HG03108 (cell line): ENCODE data around the gene RBM15.

ENCODE experiments used
- ATAC-seq: cut with Tn5 transposase; IDR thresholded peaks from one replicate; pipeline ENCODE4 v1.9.1; 2021; ENCODE audit warnings: moderate library complexity; ENCODE audit not compliant: unreplicated experiment

Gene RBM15

GRCh38 chr1:110350360-110350759 lies 11.2 kb downstream of the RBM15 start:
- no peak for ATAC-seq

DNA sequence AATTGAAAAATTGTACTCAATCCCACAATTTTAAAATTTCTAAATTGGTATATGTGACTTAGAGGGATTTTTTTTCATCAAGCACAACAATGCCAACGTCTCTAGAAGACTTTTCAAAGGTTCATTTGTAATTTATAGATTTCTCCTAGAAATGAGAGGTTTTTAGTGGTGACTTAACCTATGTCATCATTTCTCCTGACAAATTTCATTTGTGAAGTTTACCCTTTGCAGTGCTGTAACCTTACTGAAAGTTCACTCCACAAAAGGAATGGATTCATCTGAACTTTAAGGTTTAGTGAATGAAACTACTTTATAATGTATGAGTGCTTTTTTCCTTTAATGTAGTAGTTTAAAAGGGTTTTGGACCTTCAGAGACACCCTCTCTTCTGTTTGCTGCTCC lies 16.1 kb downstream of the RBM15 start:
- ATAC-seq: no peak

DNA sequence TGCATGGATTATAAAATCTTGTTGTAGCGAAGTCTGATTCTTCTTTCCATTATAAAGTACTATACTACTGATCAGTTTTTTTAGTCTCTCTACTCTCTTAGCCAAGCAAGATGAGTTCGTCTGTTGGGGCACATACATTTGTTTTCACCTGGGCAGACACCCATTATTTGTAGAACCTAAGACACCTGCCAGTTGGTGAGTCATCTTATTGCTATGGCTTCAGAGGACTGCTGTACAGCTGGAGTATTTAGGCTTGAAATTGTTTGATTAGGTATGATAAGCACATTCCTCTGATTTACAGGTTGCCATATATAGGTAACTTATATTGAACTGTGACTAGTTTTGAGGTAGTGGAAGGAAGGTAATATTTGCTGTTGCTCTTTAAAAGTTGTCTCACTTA lies 17.2 kb downstream of the RBM15 start:
- no peak for ATAC-seq

DNA sequence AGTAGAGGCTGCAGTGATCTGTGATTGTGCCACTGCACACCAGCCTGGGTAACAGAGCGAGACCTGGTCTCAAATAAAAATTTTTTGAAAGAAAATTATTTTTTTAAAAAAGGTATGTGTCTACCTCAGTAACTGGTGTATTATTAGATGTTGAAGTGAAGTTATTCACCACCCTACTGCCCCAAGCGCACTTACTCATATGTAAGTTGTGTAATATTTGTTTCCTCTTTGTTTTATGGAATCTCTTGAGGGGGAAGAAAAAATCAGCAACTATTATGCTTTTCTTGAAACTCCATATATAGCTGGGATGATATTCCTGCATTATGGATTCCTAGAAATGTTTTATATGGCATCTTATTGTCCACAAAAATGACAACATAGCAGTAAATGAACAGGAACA lies 21.3 kb downstream of the RBM15 start:
- no peak for ATAC-seq

DNA sequence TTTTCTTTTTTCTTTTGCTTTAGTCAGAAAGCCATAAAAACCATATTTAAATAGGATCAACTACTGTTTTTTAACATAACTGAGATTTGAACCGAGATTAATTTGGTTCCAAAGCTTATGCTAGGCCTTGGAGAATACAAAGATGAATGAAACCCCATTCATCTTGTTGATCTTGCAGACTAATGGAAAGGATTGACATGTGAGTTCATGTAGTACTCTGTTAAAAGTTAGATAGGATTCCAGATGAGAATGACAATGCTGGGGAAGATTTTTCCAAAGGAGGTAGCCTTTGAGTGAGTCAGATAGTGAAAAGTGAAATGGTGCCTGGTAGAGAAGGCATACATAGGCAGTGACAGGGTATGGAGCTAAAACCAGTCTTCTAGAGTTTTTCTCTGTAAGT lies 22.7 kb downstream of the RBM15 start:
- ATAC-seq: no peak

- no peak for ATAC-seq
These were observed 25.0 kb downstream of the RBM15 start for GRCh38 chr1:110364221-110364620.

DNA sequence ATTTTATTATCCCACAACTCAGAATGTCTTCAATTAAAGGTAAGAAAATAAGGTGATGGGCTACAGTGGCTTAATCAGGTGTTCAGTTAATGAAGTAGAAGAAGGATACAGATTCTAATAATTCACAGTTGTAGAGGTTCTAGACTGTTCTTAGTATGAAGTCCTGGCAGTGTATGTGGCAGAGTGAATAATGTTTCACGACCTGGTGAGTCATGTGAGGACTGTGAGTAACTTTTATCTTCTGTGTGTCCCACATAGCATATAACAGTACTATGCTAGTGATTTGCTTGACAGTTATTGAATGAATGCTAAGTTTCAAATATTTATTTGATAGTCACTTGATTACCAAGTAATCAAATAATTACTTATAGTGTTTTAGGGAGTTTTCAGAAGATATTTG lies 31.6 kb downstream of the RBM15 start:
- no peak for ATAC-seq

- ATAC-seq: no peak
These were observed 36.3 kb downstream of the RBM15 start for GRCh38 chr1:110375490-110375889.

DNA sequence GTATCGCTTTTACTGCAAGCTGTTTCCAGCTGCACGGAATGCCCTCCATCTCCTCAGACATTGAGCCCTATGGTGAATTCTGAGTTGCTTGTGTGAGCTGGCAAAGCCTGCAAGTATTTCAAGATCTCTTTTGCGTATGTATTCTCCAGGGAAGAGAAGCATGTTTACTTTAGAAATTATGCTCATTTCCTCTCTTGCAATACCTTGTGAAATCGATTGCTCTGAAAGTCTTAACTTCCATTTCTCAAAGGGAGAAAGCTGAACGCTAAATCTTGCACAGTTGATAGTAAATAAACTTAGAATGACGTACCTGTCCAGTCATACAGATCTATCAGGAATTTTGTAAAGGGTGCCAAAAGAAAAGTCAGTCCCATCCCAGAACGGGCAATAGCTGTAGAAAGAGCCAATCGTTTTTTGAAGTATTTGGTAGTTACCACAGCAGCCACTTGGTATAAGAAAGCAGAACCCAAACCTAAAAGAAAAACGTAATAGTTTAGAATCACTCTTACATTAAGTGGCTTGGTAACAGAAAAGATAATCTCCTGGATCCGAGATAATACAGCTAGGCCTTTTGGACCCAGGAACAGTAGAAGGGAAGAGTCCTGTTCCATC lies 41.6 kb downstream of the RBM15 start:
- no peak for ATAC-seq

DNA sequence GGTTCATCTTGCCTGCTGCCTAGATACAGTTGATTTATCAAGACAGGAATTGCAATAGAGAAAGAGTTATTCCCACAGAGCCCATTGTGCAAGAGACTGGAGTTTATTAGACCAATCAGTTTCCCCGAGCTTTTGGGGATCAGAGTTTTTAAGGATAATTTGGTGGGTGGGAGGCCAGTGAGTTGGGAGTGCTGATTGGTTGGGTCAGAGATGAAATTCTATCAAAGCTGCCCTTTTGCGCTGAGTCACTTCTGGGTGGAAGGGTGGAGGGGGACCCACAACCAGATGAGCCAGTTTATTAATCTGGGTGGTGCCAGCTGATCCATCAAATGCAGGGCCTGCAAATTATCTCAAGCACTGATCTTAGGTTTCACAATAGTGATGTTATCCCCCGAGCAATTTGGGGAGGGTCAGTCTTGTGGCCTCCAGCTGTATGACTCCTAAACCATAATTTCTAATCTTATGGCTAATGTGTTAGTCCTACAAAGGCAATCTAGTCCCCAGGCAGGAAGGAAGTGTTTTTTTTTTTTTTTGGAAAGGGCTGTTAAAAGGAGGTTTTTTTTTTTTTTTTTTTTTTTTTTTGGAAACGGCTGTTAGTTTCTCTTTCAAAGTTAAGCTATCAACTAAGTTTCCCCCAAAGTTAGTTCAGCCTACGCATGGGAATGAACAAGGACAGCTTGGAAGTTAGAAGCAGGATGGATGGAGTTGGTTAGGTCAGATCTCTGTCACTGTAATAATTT lies 44.2 kb downstream of the RBM15 start:
- ATAC-seq: no peak

GRCh38 chr1:110384581-110385321 lies 45.6 kb downstream of the RBM15 start:
- ATAC-seq: peak; percentile 65

GRCh38 chr1:110385369-110385768 lies 46.2 kb downstream of the RBM15 start:
- ATAC-seq: no peak

DNA sequence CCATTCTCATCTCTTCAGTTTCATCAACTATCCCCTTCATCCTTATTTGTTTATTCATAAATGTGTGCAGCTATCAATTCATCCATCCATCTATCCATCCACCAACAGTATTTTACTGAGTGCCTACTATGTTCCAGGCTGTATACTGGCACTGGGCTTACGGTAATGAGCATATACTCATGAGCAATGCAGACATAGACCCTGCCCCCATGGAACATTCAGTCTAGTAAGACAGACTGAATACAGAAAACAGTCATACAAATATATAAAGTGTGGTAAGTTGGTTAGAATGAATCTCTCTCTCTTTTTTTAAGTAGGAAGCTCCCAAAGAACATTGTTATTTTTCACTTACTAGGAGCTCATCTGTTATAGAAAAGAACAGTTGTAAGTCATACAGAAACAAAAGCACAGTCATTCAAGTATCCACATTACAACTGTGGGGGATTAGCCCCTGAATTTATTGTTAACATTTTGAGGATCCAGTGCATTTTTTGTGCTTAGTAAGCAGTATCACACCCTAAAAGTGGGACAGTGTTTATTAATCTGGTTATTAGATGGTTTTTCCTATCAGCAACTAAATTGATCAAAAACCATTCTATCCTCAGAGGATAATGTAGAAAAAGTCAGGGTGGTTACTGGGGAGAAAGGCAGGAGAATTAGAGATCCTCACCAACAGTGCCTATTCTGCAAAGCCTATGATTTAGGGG lies 48.0 kb downstream of the RBM15 start:
- ATAC-seq: no peak

DNA sequence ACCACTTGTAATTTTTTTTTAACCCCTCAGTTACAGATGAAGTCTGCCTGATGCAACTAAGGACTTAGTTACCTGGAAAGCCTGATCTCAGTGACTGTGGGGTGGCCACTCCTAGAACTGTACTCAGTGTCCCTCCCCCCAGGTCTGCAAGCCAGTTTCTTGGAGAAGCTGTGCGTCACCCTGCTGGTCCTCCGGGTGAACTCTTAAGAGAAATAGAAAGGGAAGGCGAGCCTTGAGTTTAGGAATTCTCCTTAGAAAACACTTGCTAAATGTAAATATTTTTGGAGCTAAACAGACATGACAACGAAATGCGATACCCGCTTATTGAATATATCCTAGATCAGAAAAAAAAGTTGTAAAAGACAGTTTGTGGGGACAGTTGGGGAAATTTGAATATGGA lies 50.9 kb downstream of the RBM15 start:
- no peak for ATAC-seq

- ATAC-seq: no peak
These were observed 51.6 kb downstream of the RBM15 start, which contains the start of gene SLC16A4 for GRCh38 chr1:110390692-110391245. Gene SLC16A4 (minus strand): TSS chr1:110391026. CDS start chr1:110389323, 1,703 bp downstream.

- no peak for ATAC-seq
These were observed 54.1 kb downstream of the RBM15 start for GRCh38 chr1:110393286-110393685.

DNA sequence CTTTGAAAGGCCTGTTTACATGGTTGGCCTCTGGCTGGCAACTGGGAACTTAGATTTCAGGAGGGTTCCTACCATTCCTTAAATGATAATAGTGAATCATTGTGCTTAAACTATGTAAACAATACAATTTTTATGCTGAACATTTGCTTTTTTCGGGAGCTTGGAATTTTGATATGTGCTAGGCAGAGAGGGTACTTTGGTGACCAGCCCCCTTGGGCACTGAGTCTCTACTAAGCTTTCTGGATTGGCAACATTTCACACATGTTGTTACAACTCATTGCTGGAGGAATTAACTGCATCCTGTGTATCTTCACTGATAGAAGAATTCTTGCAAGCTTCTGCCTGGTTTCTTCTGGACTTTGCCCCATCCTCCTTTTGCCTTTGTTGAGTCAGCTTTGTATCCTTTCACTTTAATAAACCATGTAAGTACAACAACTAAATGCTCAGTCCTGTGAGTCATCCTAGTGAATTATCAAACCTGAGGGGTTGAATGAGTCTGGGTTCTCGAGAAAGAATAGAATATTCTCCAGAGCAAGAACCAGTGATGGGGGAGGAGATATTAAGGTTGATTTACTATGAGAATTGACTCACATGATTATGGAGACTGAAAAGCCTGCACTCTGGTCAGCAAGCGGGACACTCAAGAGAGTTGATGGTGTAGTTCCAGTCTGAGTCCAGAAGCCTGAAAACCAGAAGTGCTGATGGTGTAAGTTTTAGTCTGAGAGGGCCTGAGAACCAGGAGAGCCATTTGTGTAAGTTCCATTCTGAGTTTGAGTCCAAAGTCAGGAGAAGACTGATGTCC lies 54.7 kb downstream of the RBM15 start:
- no peak for ATAC-seq

GRCh38 chr1:110394493-110394820 lies 55.3 kb downstream of the RBM15 start:
- no peak for ATAC-seq
